ENCODE results near the gene CCL27.

The CCL27 gene

DNA sequence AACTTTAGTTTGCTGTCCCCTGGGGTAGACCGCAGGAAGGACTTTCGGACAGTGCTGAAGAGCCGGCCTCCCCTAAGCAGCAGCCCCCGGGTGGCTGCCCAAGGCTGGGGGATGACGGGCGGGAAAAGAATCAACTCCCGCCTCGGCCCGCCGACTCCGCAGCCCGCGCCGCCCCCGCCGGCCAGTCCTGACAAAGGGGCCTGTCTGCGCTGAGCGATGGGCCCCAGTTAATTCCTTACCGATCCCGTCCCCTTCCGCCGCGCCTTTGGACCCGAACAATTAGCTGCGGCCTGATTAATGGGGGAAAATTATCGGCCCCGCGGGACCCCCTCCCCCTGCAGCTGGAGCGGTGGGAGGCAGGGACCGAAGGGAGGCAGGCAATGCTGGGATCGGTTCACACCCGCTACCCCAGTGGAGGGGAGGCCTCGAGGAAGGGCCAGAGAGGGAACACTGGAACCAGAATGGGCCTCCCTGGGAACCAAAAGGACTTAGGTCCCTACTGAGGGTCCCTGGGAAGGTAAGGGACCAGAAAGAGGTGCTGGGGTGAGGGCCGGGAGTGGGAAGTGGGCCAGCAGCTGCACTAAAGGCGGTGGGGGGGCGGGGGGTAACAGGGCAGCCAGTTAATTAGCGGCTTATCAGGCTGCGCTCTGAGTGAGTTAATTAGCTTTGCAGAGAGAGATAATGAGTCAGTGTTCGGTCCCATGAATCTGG is 37.8 kb downstream of the CCL27 start:
- no peak for DNase-seq

DNA sequence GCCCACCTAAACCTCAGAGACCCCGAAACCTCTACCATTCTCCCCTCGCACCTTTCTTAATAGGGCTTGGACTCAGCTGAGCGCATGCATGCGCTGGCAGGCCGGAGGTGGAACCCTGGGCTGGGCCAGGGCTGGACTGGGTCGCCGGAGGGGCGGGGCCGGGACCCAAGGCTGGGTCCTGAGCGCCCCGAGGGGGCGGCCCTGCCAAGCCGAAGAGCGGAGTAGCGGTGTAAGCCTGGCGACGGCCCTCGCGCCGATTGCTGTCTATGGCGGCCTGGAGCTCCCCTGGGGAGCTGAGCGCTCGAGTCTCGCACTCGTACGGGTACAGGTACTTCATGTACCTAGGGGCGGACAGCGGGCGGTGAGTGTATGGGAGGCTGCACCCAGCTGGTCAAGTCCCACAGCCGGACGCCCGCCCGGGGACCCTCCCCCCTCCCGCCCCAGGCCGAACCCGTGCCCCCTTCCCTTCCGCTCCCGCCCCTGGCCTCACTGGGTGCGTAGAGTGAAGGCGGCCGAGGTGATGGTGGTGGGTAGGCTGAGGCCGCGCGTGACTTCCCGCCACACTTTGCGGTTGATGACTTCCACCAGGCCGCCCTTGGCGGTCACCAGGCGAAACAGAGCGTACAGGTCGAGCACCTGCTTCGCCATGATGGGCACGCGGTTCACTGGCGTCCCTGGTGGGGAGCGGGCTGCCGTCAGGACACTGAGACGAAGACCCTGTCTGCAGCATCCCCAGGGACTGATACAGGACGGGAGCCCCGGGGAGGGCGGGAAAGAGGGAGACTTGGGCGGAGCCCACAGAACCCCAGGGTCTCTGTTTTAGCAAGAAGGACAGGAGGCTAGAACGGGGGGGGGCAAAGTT is 38.9 kb downstream of the CCL27 start:
- peak; percentile 12 for DNase-seq

DNA sequence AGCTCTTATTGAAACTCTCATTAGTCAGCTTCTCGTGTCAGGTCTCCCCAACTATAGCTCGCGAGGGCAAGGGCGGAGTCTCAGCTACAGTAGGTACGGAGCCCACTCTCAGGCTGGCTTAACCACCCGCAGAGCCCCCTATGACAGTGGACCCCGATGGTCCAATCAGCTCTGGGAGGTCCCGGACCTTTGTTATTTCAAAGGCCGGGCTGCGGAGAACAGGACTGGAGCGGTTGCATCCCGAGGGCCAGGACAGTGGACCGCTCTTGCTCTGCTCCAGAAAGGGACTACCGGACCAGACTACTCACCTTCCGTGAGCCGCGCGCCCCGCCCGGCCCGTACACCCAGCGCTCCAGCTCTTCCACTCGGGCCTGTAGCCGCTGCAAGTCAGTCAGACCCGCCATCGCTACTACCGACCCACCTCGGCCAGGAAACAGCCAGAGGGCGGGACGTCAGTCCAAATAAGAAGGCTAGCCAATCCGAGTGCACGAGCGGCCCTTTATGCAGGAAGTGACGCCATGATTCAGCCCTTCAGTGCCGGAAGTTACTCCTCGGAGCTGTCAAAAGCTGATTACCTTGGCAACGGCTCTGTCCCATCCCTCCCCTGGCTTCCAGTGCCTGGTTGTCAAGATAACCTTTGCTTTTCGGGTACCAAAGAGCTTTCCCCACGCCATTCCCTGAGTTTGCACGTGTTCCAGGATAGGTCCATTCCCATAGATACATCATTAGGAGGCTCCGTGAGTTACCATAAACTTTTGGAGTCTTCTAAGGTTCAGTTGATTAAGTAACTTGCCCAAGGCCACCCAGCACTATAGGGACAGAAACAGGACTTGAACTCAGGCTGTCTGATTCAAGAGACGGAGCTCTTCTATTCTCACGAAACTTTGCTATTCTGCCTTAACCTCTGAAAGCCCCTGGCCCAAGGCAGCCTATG is 42.1 kb downstream of the CCL27 start, which contains the start of gene DCTN3:
DCTN3 (minus strand) TSS at position 435 of the 934 bp plus-strand sequence; CDS start at position 404, 31 bp downstream.
- DNase-seq = peak; percentile 92

DNA sequence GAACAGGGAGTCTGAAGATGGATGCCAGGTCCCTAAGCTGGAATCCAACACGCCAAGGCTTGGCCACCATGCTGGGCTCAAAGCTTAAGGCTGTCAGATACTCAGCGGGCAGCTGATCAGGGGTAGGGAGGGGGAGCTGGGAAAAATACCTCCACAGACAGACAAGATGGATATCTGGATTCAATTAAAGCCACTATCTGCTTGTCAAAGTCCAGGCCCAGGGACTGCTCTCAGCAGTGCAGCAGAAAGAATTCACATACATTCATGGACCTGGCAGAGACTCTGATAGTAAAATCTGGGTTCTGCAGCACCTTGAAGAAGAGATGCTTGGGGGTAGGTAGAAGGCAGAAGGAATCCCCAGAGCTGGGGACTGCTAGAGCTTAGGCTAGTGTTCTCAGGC is 47.3 kb downstream of the CCL27 start:
- DNase-seq = no peak

DNA sequence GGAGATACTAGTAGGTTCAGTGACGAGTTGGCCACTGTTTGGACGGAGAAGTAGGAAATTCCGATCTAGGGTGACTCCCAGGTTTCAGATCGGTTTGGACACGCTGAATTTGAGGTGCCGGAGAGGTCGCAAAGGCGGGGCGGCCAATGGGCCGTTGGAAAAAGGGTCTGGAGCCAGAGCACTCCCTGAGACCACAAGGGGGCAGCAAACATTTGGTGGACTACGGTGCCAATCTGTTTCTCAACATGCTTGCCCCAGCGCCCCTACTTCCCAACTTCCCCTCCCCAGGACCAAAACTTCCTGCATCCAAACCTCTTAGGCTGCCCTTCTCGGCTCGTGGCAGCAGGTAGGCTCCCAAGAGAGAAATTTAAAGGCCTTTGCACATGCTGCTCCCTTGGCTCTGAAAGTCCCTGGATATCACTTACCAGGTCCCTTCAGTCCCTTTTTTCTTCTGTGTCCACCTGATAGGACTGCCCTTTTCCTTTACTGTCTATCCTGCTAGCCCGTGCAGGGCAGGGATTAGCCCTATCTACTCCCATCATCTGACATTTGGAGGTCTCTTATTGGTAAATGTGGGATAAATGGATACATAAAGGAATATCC is 49.6 kb downstream of the CCL27 start:
- peak; percentile 71 for DNase-seq

All from activated naive CD4-positive, alpha-beta T cell treated with Interleukin-2 at 50 U/mL for 16 hours (primary cell).